ENCODE measurements around the gene TPMT.
"Not testable (repeated sequence)": the region's sequence is repeated elsewhere in the genome, so short reads cannot be mapped to it uniquely, and the experiment has no call there.

The TPMT gene

GRCh38 chr6:18151801-18152200, 3.1 kb downstream of the TPMT start:
- H3K9me3 ChIP-seq: no peaks in the 10 kb centered on the region
- TF ChIP-seq CTCF (IDR thresholded peaks at IDR 0.05; ENCODE audit: low read depth, low read length): no peak
- H3K4me1 ChIP-seq: no peaks in the 10 kb centered on the region
- DNase-seq: no peak
- H3K36me3 ChIP-seq: no peaks in the 10 kb centered on the region
- no peak overlapping the region for H3K4me3 ChIP-seq (ENCODE audit: low read depth, low read length)
- no peaks in the 10 kb centered on the region for H3K27me3 ChIP-seq

GRCh38 chr6:18151391-18151790, 3.5 kb downstream of the TPMT start:
- H3K36me3 ChIP-seq; H3K27me3 ChIP-seq; H3K4me1 ChIP-seq; H3K4me3 ChIP-seq (ENCODE audit: low read depth, low read length); H3K9me3 ChIP-seq; DNase-seq: not testable (repeated sequence)

GRCh38 chr6:18148304-18149025, 6.4 kb downstream of the TPMT start:
- Histone ChIP-seq H3K9me3 (no peaks in the 10 kb centered on the region), H3K4me3 (ENCODE audit: low read depth, low read length) (no peak overlapping the region), H3K36me3 (no peaks in the 10 kb centered on the region), H3K27me3 (no peaks in the 10 kb centered on the region), H3K4me1 (no peaks in the 10 kb centered on the region)
- no peak for TF ChIP-seq CTCF (IDR thresholded peaks at IDR 0.05; ENCODE audit: low read depth, low read length)
- no peak for DNase-seq

GRCh38 chr6:18147616-18148015, 7.3 kb downstream of the TPMT start:
- no peak for TF ChIP-seq CTCF (IDR thresholded peaks at IDR 0.05; ENCODE audit: low read depth, low read length)
- H3K4me3 ChIP-seq (ENCODE audit: low read depth, low read length): no peak overlapping the region
- no peaks in the 10 kb centered on the region for H3K27me3 ChIP-seq
- H3K36me3 ChIP-seq: no peaks in the 10 kb centered on the region
- no peak for DNase-seq
- no peaks in the 10 kb centered on the region for H3K9me3 ChIP-seq
- no peaks in the 10 kb centered on the region for H3K4me1 ChIP-seq

GRCh38 chr6:18147160-18147559, 7.7 kb downstream of the TPMT start:
- Histone ChIP-seq H3K36me3 (no peaks in the 10 kb centered on the region), H3K4me3 (ENCODE audit: low read depth, low read length) (no peak overlapping the region), H3K4me1 (no peaks in the 10 kb centered on the region), H3K9me3 (no peaks in the 10 kb centered on the region), H3K27me3 (no peaks in the 10 kb centered on the region)
- TF ChIP-seq CTCF (IDR thresholded peaks at IDR 0.05; ENCODE audit: low read depth, low read length): no peak
- no peak for DNase-seq

- H3K27me3 ChIP-seq: no peaks in the 10 kb centered on the region
- H3K36me3 ChIP-seq: no peaks in the 10 kb centered on the region
- no peak overlapping the region for H3K4me3 ChIP-seq (ENCODE audit: low read depth, low read length)
- no peak for DNase-seq
- no peak for TF ChIP-seq CTCF (IDR thresholded peaks at IDR 0.05; ENCODE audit: low read depth, low read length)
- H3K4me1 ChIP-seq: no peaks in the 10 kb centered on the region
- no peaks in the 10 kb centered on the region for H3K9me3 ChIP-seq
These were observed 12.4 kb downstream of the TPMT start for GRCh38 chr6:18142591-18142861.
